A673 (cell line): ENCODE results near the gene SHROOM3.

ENCODE experiments used
- CTCF ChIP-seq: fragments of 300-800, 200-600 bp; sonication (generic); conservative IDR thresholded peaks from 2 replicates; pipeline ENCODE4 v1.5.1; 2017; ENCODE audit warnings: low read depth, mild to moderate bottlenecking, antibody characterized with exemption, low read length, moderate library complexity, mixed read lengths
- EZH2 ChIP-seq: fragments of 200-600 bp; sonication (generic); IDR thresholded peaks from 2 replicates; pipeline ENCODE4 v1.6.1; 2017; ENCODE audit warnings: borderline replicate concordance, low read depth, mild to moderate bottlenecking, mixed read lengths, antibody characterized with exemption, low read length; ENCODE audit not compliant: poor library complexity, severe bottlenecking

- TF ChIP-seq EZH2 (no peak), CTCF (no peak)
Observed at GRCh38 chr4:76463568-76463967, 28.5 kb downstream of the SHROOM3 start.
